Endothelial cell of umbilical vein (primary cell): ENCODE data around the gene ACADVL. TPM values are rescaled to one million over a fixed set of nuclear protein-coding genes. Genes with fewer than 3 reads are reported as not detected.

Source experiments
- BruUV-seq: library from RNA; stranded (reverse); fragments of 400-500 nt; replicated peaks from 2 replicates; lab custom pipeline; 2021; lab: Mats Ljungman, UMichigan
- CTCF ChIA-PET: fragments of 300-600, 350-600 bp; sonication (Branson Sonifier 250); formaldehyde crosslinking; loops from one replicate; lab custom pipeline; 2021; ENCODE audit warnings: antibody characterized with exemption, inconsistent platforms; lab: Charles Lee
- POLR2A ChIA-PET: fragments of 300-600, 350-600 bp; sonication (Branson Sonifier 250); formaldehyde crosslinking; loops from one replicate; lab custom pipeline; 2021; ENCODE audit warnings: antibody characterized with exemption, inconsistent platforms; lab: Charles Lee
- DNase-seq: peaks from one replicate; pipeline ENCODE4 v3.0.0-alpha.2; 2011; ENCODE audit warnings: low read depth, low spot score
- FAIRE-seq: peaks from 2 replicates; lab custom pipeline; 2011; peaks lifted over from hg19 to GRCh38; lab: Jason Lieb, UNC
- H2AFZ ChIP-seq: 2 replicates; pipeline ENCODE4 v1.6.0; 2012; ENCODE audit warnings: low read depth, low read length, control low read depth, inconsistent platforms
- H3K27ac ChIP-seq: 2 replicates; pipeline ENCODE4 v1.5.1; 2011; ENCODE audit warnings: low read depth, mild to moderate bottlenecking, control low read depth, low read length, moderate library complexity; ENCODE audit not compliant: insufficient read depth
- H3K27me3 ChIP-seq, 2 experiments: 2 replicates each; pipeline versions ENCODE4 v1.6.0 to v1.6.1; 2011; ENCODE audit warnings: low read length in 2 of 2, mixed read lengths in 1 of 2; ENCODE audit not compliant: control insufficient read depth in 2 of 2, insufficient read depth in 2 of 2
- H3K36me3 ChIP-seq, 2 experiments: 2 replicates in 1 of 2; 3 replicates in 1 of 2; pipeline ENCODE4 v1.5.1; 2011; ENCODE audit warnings: low read length in 2 of 2, mild to moderate bottlenecking in 1 of 2, moderate library complexity in 1 of 2; ENCODE audit not compliant: control insufficient read depth in 2 of 2, insufficient read depth in 2 of 2; ENCODE audit errors: extremely low read depth in 1 of 2
- H3K4me1 ChIP-seq: 3 replicates; pipeline ENCODE4 v1.5.1; 2011; ENCODE audit warnings: mild to moderate bottlenecking, low read length; ENCODE audit not compliant: control insufficient read depth, insufficient read depth; ENCODE audit errors: extremely low read depth
- H3K4me2 ChIP-seq: 2 replicates; pipeline ENCODE4 v1.6.1; 2011; ENCODE audit warnings: low read length, control low read depth, mixed read lengths; ENCODE audit not compliant: insufficient read depth
- H3K4me3 ChIP-seq, 3 experiments: fragments of 200-600 bp in 1 of 3; sonication (generic), shearing (Covaris generic) in 1 of 3; replicated peaks in 1 of 3; 2 replicates each; pipeline ENCODE4 v1.5.1; 2011 to 2016; ENCODE audit warnings: control low read depth in 3 of 3, low read length in 3 of 3, mild to moderate bottlenecking in 2 of 3, inconsistent platforms in 1 of 3, low read depth in 1 of 3, moderate library complexity in 1 of 3; ENCODE audit not compliant: insufficient read depth in 1 of 3
- H3K79me2 ChIP-seq: 2 replicates; pipeline ENCODE4 v1.6.0; 2012; ENCODE audit warnings: low read length, inconsistent platforms; ENCODE audit not compliant: control insufficient read depth, insufficient read depth
- H3K9ac ChIP-seq: replicated peaks from 2 replicates; pipeline ENCODE3; 2011; ENCODE audit warnings: low read length, control low read depth; ENCODE audit not compliant: insufficient read depth; ENCODE audit errors: extremely low read depth
- H3K9me1 ChIP-seq: replicated peaks from 3 replicates; pipeline ENCODE4 v1.6.0; 2011; ENCODE audit warnings: mild to moderate bottlenecking, low read length; ENCODE audit not compliant: control insufficient read depth, insufficient read depth; ENCODE audit errors: extremely low read depth
- H3K9me3 ChIP-seq: replicated peaks from 2 replicates; pipeline ENCODE4 v1.5.1; 2012; ENCODE audit warnings: low read length, inconsistent platforms; ENCODE audit not compliant: control insufficient read depth, insufficient read depth
- H4K20me1 ChIP-seq: replicated peaks from 2 replicates; pipeline ENCODE3; 2011; ENCODE audit warnings: mild to moderate bottlenecking, low read length; ENCODE audit not compliant: control insufficient read depth, insufficient read depth; ENCODE audit errors: extremely low read depth
- CTCF ChIP-seq, 2 donors: IDR thresholded peaks; 1 replicate in 1 of 2; 2 replicates in 1 of 2; pipeline ENCODE4 v1.5.1; 2011; ENCODE audit warnings: low read length in 2 of 2, mild to moderate bottlenecking in 2 of 2, moderate library complexity in 2 of 2, control low read depth in 1 of 2, inconsistent platforms in 1 of 2, low read depth in 1 of 2; ENCODE audit not compliant: insufficient read depth in 1 of 2; ENCODE audit errors: extremely low read depth in 1 of 2
- EZH2 ChIP-seq: IDR thresholded peaks from 2 replicates; pipeline ENCODE4 v1.6.1; 2012; ENCODE audit warnings: borderline replicate concordance, low read depth, mild to moderate bottlenecking, moderate library complexity, low read length, inconsistent platforms; ENCODE audit not compliant: severe bottlenecking
- FOS ChIP-seq: IDR thresholded peaks from 2 replicates; pipeline ENCODE4 v1.6.1; 2011; ENCODE audit warnings: mild to moderate bottlenecking, low read length, moderate library complexity, borderline replicate concordance; ENCODE audit not compliant: insufficient read depth
- GATA2 ChIP-seq: IDR thresholded peaks from 2 replicates; pipeline ENCODE4 v1.7.0; 2011; ENCODE audit warnings: low read depth, mild to moderate bottlenecking, moderate library complexity, mixed read lengths, low read length; ENCODE audit not compliant: insufficient read length, insufficient read depth
- JUN ChIP-seq: IDR thresholded peaks from 2 replicates; pipeline ENCODE4 v1.6.1; 2011; ENCODE audit warnings: borderline replicate concordance, low read depth; ENCODE audit not compliant: insufficient read length, insufficient read depth
- MAX ChIP-seq: IDR thresholded peaks from 2 replicates; pipeline ENCODE4 v1.6.1; 2011; ENCODE audit not compliant: insufficient read depth, insufficient read length
- MYC ChIP-seq: IDR thresholded peaks from one replicate; pipeline ENCODE4 v1.6.1; 2011; ENCODE audit warnings: mild to moderate bottlenecking, low read depth, low read length
- POLR2A ChIP-seq: IDR thresholded peaks from 2 replicates; pipeline ENCODE4 v1.6.1; 2012; ENCODE audit warnings: low read depth, mild to moderate bottlenecking, control low read depth, low read length
- POLR2AphosphoS5 ChIP-seq: IDR thresholded peaks from 2 replicates; pipeline ENCODE4 v1.6.1; 2012; ENCODE audit warnings: low read depth, mild to moderate bottlenecking, control low read depth, low read length, moderate library complexity; ENCODE audit not compliant: insufficient read depth
- dilution Hi-C: fragments of 300-500 bp; cut with MboI; formaldehyde crosslinking; loops from one replicate; pipeline ENCODE4 v1.15.0; 2019; ENCODE audit warnings: low sequenced_read_pairs; ENCODE audit not compliant: extremely low pct_ligation_motif_present
- intact Hi-C: fragments of 100-400 bp; cut with micrococcal nuclease; formaldehyde crosslinking; loops from one replicate; pipeline ENCODE4 v1.10.0; 2022
- polyA plus RNA-seq, 4 experiments: library from polyadenylated mRNA; depleted of rRNA in 3 of 4; stranded (reverse) in 3 of 4; unstranded in 1 of 4; fragments of >200 nt; gene quantifications; 2 replicates each; pipeline versions ENCODE4 v1.2.1 to v1.2.3, GENCODE V29; 2011 to 2012; ENCODE audit warnings: missing spikeins in 1 of 4
- total RNA-seq: library from RNA; stranded (reverse); gene quantifications from 2 replicates; pipeline ENCODE4 v1.2.3, GENCODE V29; 2021

The ACADVL gene
- total and polyA plus RNA-seq, 2 donors (not counting 3 experiments of a cell fraction or from before 2014, with no cell fraction given): 308 to 376 TPM

GRCh38 chr17:7225711-7226331 is 6.1 kb downstream of the ACADVL start:
- H4K20me1 ChIP-seq: no peaks in the 10 kb centered on the region
- POLR2A ChIA-PET: no interaction called here
- no peaks in the 10 kb centered on the region for H3K9me1 ChIP-seq
- H3K9me3 ChIP-seq: no peaks in the 10 kb centered on the region
- no peak overlapping the region for H3K4me3 ChIP-seq
- no peaks in the 10 kb centered on the region for H3K27me3 ChIP-seq
- H3K4me2 ChIP-seq: no peak overlapping the region
- no peak overlapping the region for H2AFZ ChIP-seq
- H3K36me3 ChIP-seq: peaks cover 27 to 58% of the 10 kb centered on the region in 2 experiments
- CTCF ChIA-PET: interaction anchor here (1.6 kb wide), 1 partner anchor 180 kb away, joined by 4 read pairs; no protein-coding TSS in a partner anchor
- FAIRE-seq: no peak
- no peak overlapping the region for H3K27ac ChIP-seq
- no TSS peak for BruUV-seq
- intact Hi-C loops: no loop called here
- TF ChIP-seq MAX (no peak), POLR2A (no peak), JUN (no peak), CTCF (IDR thresholded peaks at IDR 0.05; ENCODE audit: extremely low read depth in 1 of 2, insufficient read depth in 1 of 2, low read depth in 1 of 2, low read length in 2 of 2) (no peak), GATA2 (no peak), POLR2AphosphoS5 (no peak), FOS (no peak), EZH2 (no peak), MYC (no peak)
- peaks cover 7% of the 10 kb centered on the region for H3K79me2 ChIP-seq
- dilution Hi-C loops: no loop called here
- no peak overlapping the region for H3K9ac ChIP-seq
- no peaks in the 10 kb centered on the region for H3K4me1 ChIP-seq
- DNase-seq: no peak
